LNCaP clone FGC (cell line): Measurements from ENCODE around the gene MYH10.

Experiments
- DNase-seq: peaks from one replicate; pipeline ENCODE4 v3.0.0-alpha.2; 2011; ENCODE audit warnings: low read depth
- H3K4me3 ChIP-seq: 2 replicates; pipeline ENCODE4 v1.5.1; 2011; ENCODE audit warnings: mild to moderate bottlenecking, low read depth, low read length, control low read depth
- CTCF ChIP-seq: IDR thresholded peaks from 2 replicates; pipeline ENCODE4 v1.5.1; 2012; ENCODE audit warnings: mild to moderate bottlenecking; ENCODE audit not compliant: control insufficient read depth, insufficient read depth; ENCODE audit errors: extremely low read depth

Gene MYH10

GRCh38 chr17:8630227-8630801, at the start of gene MYH10:
TSS of gene MYH10 (minus strand) at chr17:8630725. CDS start at chr17:8623246, 7,479 bp downstream.
- DNase-seq, result no peak
- H3K4me3 ChIP-seq, result peak within 1 kb of the TSS; percentile 74
- TF ChIP-seq CTCF, result peak; percentile 24

GRCh38 chr17:8679126-8679525, 48.6 kb upstream of the MYH10 start:
- no peak for DNase-seq
- TF ChIP-seq CTCF, result no peak

GRCh38 chr17:8675306-8675705, 44.8 kb upstream of the MYH10 start:
- no peak for DNase-seq
- no peak overlapping the region for H3K4me3 ChIP-seq

More at GRCh38 chr17:8679126-8679525, 48.6 kb upstream of the MYH10 start:
- no peak overlapping the region for H3K4me3 ChIP-seq

GRCh38 chr17:8674344-8675305, 44.1 kb upstream of the MYH10 start:
- TF ChIP-seq CTCF, result no peak
- DNase-seq, result no peak
- H3K4me3 ChIP-seq, result no peak overlapping the region

More at GRCh38 chr17:8675306-8675705, 44.8 kb upstream of the MYH10 start:
- TF ChIP-seq CTCF, result no peak

GRCh38 chr17:8673612-8674011, 43.1 kb upstream of the MYH10 start:
- no peak for DNase-seq
- no peak overlapping the region for H3K4me3 ChIP-seq
- TF ChIP-seq CTCF, result no peak

GRCh38 chr17:8672326-8672725, 41.8 kb upstream of the MYH10 start:
- no peak for TF ChIP-seq CTCF
- no peak for DNase-seq
- H3K4me3 ChIP-seq, result no peak overlapping the region
